Measurements from ENCODE around the gene TMEM190. TPM values are rescaled to one million over a fixed set of nuclear protein-coding genes. Genes with fewer than 3 reads are reported as not detected.

The TMEM190 gene
- total RNA-seq, 4 donors from 2014 or later = not detected

DNA sequence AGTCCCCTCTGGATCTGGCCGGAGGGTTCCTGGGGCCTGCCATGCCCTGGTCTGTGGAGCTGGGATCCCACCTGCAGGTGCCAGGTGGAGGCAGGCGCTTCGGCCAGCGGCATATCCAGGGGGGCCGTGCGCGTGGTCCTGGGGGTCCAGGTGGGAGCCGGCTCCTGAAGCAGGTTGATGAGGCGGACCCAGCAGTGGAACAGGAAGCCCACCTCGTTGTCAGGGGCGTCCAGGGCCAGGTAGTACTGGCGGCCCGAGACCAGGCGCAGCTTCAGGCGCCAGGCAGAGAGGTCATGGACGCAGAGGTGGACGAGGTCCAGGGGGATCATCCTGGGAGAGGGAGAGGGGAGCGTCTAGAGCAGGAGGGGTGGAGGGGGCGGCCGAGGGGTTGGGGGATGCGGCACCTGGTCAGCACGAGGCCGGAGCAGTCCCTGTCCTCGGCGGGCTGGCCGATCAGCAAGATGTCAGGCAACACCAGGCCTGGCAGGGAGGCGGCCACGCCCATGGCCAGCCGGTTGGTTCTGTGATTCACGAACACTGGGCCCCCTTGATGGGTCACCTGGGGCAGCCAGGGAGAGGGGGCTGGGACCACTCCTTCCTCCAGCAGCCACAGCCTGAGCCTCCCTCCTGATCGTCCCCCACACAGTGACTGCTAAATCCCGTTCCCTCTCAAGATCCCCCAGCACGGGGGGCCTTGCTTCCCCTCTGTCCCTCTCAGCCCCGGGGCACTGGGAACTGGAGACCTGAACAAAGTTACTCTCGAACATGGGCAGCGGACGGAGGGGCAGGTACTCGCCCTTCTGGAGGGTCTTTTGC is 14.2 kb upstream of the TMEM190 start:
- TF ChIP-seq CTCF (IDR thresholded peaks at IDR 0.05; ENCODE audit: low read depth) = no peak

GRCh38 chr19:55362990-55363716 is 13.5 kb upstream of the TMEM190 start, which contains the start of gene GARIN5B:
Gene GARIN5B (minus strand): TSS chr19:55363260. CDS start chr19:55363066, 194 bp downstream.
- no peak for TF ChIP-seq CTCF (IDR thresholded peaks at IDR 0.05; ENCODE audit: low read depth)

DNA sequence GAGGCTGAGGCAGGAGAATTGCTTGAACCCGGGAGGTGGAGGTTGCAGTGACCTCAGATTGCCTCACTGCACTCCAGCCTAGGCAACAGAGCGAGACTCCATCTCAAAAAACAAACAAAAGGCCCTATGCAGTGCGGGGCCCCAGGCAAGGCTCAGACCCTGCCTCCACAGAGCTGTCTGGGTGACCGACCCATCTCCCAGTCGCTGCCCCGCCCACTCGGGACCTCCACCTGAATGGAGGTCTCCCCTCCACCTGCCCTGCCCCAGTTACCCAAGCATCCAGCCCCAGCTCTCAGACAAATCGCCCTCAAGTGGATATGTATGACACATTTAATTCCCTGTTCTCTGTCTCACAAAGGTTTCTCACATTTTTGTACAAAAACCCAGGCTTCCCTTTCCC is 11.4 kb upstream of the TMEM190 start:
- TF ChIP-seq CTCF (IDR thresholded peaks at IDR 0.05; ENCODE audit: low read depth) = no peak

DNA sequence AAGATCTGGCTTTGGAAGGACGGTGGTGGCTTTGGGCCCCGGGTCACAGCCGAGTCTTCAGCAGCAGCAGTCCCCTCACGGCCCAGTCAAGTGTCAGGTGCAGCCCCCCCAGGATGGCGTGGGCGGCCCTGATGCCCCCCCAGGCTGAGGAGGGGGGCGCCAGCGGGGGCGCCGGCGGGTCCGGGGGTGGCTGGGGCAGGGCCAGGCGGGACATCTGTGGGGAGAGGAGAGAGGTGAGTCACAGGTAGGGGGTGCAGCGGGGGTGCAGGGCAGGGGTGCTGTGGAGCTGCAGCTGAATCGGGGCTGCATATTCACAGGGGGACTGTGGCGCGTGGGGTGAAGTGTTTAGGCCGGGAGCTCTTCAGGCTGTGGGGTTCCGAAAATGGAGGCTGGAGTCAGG is 10.7 kb upstream of the TMEM190 start:
- no peak for TF ChIP-seq CTCF (IDR thresholded peaks at IDR 0.05; ENCODE audit: low read depth)

GRCh38 chr19:55366790-55367189 is 9.8 kb upstream of the TMEM190 start:
- TF ChIP-seq CTCF (IDR thresholded peaks at IDR 0.05; ENCODE audit: low read depth) = no peak

DNA sequence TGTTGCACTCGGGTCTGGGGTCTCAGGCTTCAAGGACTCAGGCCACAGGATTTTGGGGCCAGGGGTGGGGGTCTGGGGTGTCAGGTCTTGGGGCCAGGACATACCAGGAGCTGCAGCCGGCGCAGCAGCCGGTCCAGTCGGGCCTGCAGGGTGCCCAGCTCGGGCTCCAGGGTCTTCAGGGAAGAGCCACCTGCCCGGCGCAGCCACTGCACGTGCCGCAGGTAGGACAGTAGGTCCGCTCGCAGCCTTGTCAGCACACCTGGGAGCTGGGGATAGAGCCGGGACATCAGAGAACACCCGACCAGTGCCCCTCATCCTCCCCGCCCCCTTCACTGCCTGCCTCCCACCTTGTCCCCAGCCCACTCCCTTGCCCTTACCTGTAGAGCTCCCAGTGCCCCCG is 8.5 kb upstream of the TMEM190 start:
- TF ChIP-seq CTCF (IDR thresholded peaks at IDR 0.05; ENCODE audit: low read depth) = no peak
